HG02981 (cell line): ENCODE measurements around the gene HBZ.
"Not testable (repeated sequence)": the region's sequence is repeated elsewhere in the genome, so short reads cannot be mapped to it uniquely, and the experiment has no call there.

Experiments
- ATAC-seq: cut with Tn5 transposase; IDR thresholded peaks from one replicate; pipeline ENCODE4 v1.9.1; 2021; ENCODE audit warnings: mild to moderate bottlenecking, moderate library complexity; ENCODE audit not compliant: unreplicated experiment

Gene HBZ

GRCh38 chr16:177981-178667, 25.7 kb downstream of the HBZ start:
- ATAC-seq: no peak

DNA sequence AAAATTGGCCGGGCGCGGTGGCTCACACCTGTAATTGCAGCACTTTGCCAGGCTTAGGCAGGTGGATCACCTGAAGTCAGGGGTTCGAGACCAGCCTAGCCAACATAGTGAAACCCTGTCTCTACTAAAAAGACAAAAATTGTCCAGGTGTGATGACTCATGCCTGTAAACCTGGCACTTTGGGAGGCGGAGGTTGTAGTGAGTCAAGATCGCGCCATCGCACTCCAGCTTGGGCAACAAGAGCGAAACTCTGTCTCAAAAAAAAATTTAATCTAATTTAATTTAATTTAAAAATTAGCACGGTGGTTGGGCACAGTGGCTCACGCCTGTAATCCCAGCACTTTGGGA, 26.2 kb downstream of the HBZ start:
- ATAC-seq: no peak

GRCh38 chr16:179211-180092, 27.0 kb downstream of the HBZ start:
- no peak for ATAC-seq

DNA sequence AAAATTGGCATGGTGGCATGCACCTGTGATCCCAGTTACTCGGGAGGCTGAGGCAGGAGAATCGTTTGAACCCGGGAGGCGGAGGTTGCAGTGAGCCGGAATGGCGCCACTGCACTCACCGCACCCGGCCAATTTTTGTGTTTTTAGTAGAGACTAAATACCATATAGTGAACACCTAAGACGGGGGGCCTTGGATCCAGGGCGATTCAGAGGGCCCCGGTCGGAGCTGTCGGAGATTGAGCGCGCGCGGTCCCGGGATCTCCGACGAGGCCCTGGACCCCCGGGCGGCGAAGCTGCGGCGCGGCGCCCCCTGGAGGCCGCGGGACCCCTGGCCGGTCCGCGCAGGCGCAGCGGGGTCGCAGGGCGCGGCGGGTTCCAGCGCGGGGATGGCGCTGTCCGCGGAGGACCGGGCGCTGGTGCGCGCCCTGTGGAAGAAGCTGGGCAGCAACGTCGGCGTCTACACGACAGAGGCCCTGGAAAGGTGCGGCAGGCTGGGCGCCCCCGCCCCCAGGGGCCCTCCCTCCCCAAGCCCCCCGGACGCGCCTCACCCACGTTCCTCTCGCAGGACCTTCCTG, 27.7 kb downstream of the HBZ start, which contains the start of gene HBQ1:
Gene HBQ1 (plus strand): TSS at position 359 of the 575 bp plus-strand sequence. CDS start 28 bp downstream, at position 387.
- no peak for ATAC-seq

- ATAC-seq: no peak
These were observed 28.5 kb downstream of the HBZ start for GRCh38 chr16:180681-181564.

GRCh38 chr16:181565-182021, 29.1 kb downstream of the HBZ start:
- no peak for ATAC-seq

- no peak for ATAC-seq
These were observed 30.6 kb downstream of the HBZ start for GRCh38 chr16:183005-183404.

- ATAC-seq: no peak
These were observed 32.8 kb downstream of the HBZ start for GRCh38 chr16:185213-185612.

DNA sequence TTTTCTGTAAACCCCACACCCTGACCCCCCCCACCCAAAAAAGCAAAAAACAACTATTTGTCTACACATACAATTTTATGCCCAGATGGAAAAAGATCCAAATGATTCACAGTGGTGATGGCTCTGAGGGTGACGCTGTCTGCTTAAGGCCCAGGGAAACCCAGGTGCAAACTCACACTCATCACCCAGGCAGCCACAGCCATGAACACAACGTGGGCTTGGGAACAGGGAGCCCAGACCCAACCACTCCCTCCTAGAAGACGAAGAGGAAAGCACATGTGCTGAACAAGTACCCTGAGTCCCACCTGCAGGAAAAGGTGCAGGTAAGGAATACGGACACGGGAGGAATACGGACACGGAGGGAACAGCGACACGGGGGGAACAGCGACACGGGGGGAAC, 33.2 kb downstream of the HBZ start:
- no peak for ATAC-seq

- ATAC-seq: no peak
These were observed 34.9 kb downstream of the HBZ start for GRCh38 chr16:187330-187729.

DNA sequence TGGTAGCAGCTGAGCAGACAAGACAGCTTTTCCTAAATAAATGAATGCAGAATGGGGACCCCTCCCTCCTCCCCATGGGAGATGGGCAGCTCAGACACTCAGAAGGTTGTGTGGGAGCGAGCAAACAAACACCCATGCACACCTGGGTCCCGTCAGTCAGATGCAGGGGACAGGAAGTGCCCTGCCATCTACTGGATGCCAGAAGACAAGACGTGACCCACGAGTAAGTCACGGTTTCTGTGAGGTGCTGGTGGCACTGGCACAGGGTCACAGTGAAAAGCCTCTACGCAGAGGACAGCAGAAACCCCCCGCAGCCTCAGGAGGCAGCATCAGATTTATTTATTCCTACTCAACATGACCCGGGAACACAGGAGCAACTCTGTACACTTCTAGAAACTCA, 36.2 kb downstream of the HBZ start:
- ATAC-seq: no peak

- no peak for ATAC-seq
These were observed 37.3 kb downstream of the HBZ start for GRCh38 chr16:189604-190186.

- no peak for ATAC-seq
These were observed 39.4 kb downstream of the HBZ start for GRCh38 chr16:191831-192230.

- no peak for ATAC-seq
These were observed 40.2 kb downstream of the HBZ start for GRCh38 chr16:192686-193085.

- no peak for ATAC-seq
These were observed 41.0 kb downstream of the HBZ start for GRCh38 chr16:193441-193840.

DNA sequence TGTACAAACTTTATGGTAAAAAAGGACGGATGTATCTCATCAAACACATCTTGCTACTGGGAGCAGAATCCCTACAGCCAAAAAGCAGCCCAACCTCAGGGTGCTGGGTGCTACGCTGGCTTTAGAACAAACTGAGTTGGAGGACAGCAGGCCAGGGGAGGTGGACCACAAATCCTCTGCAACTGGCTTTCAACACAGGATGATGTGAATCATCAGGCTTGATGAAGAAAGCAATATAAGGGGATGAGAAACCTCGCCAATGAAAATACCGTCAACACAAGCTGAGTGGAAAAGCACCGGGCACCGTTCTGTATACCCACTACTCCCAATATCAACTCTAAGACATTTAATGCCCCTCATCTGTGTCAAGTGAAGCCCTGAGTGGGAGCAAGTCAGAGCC, 42.1 kb downstream of the HBZ start:
- no peak for ATAC-seq

GRCh38 chr16:200388-200787, 47.9 kb downstream of the HBZ start:
- no peak for ATAC-seq

DNA sequence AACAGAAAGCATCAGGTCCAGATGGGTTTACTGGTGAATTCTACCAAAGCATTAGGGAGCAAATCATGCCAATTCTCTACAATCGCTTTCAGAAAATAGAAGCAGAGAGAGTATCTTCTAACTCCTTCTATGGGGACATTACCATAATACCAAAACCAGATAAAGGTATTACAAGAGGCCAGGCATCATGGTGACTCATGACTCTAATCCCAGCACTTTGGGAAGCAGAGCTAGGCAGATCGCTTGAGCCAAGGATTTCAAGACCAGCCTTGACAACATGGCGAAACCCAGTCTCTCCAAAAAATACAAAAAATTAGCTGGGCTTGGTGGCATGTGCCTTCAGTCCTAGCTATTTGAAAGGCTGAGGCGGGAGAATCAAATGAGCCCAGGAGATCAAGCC, 50.8 kb downstream of the HBZ start:
- no peak for ATAC-seq

GRCh38 chr16:204046-204445, 51.6 kb downstream of the HBZ start:
- ATAC-seq: not testable (repeated sequence)
